ENCODE data around the gene CASP9.
"Not testable (repeated sequence)": the region's sequence is repeated elsewhere in the genome, so short reads cannot be mapped to it uniquely, and the experiment has no call there.

Gene CASP9

GRCh38 chr1:15466955-15467625 lies 56.9 kb downstream of the CASP9 start:
- FAIRE-seq = not testable (repeated sequence)

GRCh38 chr1:15465674-15466073 lies 58.3 kb downstream of the CASP9 start:
- no peak for FAIRE-seq

DNA sequence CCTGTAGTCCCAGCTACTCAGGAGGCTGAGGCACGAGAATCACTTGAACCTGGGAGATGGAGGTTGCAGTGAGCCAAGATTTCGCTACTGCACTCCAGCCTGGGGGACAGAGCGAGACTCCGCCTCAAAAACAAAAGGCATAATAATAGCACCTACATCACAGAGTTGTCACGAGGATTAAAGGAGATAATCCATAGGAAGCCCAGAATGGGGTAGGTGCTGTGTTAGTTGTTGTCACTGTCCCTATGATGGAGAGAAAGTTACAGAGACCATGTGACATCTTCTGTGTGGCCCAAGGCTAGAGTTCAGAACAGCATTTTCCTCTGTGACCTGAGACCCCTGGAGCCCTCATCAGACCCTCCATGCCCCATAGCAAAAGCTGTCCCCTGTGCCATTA lies 60.1 kb downstream of the CASP9 start:
- not testable (repeated sequence) for FAIRE-seq

- not testable (repeated sequence) for FAIRE-seq
These were observed 60.8 kb downstream of the CASP9 start for GRCh38 chr1:15463064-15463800.

DNA sequence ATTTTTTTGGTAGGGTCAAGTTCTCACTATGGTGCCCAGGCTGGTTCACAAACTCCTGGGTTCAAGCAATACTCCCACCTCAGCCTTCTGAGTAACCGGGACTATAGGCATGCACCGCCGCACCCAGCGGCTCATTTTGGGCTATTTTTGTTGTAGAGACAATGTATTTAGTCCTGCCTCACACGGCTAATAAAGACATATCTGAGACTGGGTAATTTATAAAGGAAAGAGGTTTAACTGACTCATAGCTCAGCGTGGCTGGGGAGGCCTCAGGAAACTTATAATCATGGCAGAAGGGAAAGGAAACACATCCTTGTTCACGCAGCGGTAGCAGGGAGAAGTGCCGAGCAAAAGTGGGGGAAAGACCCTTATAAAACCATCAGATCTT lies 63.3 kb downstream of the CASP9 start:
- no peak for FAIRE-seq

- no peak for FAIRE-seq
These were observed 64.0 kb downstream of the CASP9 start for GRCh38 chr1:15459771-15460707.

DNA sequence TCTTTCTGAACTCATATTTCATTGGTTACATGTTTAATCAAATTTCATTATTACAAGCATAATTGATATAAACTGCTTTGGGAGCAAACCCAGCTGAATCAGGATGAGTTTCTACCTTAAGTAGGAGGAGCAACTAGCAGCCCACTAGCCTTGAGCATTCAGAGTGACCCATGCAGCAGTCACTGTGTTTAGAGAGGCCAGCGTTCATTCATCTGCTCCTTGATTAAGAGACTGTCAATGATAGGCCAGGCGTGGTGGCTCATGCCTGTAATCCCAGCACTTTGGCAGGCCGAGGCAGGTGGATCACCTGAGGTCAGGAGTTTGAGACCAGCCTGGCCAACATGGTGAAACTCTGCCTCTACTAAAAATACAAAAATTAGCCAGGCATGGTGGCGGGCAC lies 65.6 kb downstream of the CASP9 start:
- FAIRE-seq = not testable (repeated sequence)

GRCh38 chr1:15457585-15457984 lies 66.4 kb downstream of the CASP9 start:
- no peak for FAIRE-seq

DNA sequence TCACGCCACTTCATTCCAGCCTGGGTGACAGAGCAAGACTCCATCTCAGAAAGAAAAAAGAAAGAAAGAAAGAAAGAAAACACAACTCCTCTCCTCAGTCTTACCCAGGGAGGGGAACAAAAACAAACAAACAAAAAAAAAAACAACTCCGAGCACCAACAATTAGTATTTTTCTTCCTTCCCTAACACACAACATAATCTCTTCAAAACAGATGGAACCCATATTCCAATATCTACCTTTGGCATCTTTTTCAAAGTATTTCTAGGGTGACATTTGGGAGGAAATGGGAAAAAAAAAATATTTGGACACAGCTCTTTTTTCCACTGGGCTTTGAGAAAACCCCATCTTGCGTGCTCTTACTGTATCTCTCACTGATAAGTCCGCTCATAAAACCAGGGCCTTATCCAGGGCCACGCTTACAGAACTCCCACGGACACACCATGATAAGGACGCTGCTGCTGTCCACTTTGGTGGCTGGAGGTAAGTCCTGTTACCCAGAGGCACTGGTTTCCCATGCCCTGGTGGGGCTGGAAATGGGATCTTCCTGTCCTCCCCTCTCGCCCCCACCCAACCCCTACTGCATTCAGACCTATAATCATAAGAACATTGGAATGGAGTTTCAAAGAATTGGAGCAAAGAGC lies 67.6 kb downstream of the CASP9 start, which contains the start of gene CELA2A:
Gene CELA2A, plus strand, starts transcription at position 420 of the 642 bp plus-strand sequence. Its CDS starts 22 bp downstream, at position 442.
- FAIRE-seq = no peak

DNA sequence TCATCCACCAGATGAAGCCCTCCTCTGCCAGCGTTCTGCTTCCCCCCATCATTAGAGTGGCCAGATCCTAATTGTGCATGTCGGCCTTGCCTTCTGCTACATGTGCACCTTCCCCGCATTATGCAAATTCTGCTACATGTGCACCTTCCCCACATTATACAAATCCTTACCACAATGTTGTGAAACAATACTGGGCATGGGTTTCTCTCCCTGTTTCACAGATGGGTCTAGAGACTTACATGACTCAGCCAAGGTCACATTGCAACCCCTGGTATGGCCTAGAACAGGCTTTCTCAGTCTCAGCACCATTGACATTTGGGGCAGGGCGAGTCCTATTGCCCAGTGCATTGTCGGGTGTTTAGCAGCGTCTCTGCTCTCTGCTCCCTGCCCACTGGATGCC lies 68.5 kb downstream of the CASP9 start:
- FAIRE-seq = no peak

- no peak for FAIRE-seq
These were observed 69.8 kb downstream of the CASP9 start for GRCh38 chr1:15454256-15454655.

GRCh38 chr1:15453734-15454133 lies 70.3 kb downstream of the CASP9 start:
- no peak for FAIRE-seq

DNA sequence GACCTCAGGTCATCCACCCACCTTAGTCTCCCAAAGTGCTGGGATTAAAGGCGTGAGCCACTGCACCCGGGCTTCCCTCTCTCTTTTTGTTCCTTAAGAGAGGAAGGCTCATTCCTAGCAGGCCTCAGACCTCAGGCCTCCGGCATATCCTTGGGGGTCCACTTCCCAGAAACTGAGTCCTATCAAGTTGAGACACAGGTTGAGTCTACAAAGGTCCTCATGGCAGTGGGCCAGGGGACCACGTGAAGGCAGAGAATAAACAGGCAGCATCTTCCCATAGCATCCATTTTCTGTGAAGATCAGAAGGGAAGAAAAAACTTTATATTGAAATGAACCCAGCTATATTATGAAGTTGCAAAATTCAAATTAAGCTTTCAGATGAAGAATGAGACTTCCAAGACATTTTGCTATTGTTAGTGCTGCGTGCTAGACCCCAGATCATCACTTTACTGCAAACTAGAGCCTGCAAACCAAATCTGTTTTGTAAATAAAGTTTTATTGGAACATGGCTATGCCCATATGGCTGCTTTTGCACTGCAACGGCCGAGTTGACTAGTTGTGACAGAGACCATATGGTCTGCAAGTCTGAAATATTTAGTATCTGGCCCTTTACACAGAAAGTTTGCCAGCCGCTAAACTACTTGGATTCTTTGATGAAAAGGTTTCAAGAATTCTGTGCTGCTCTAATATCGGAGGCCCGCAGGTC lies 71.0 kb downstream of the CASP9 start:
- FAIRE-seq = no peak

- no peak for FAIRE-seq
These were observed 71.8 kb downstream of the CASP9 start for GRCh38 chr1:15452216-15452615.

GRCh38 chr1:15451014-15451722 lies 72.8 kb downstream of the CASP9 start:
- no peak for FAIRE-seq

- FAIRE-seq = no peak
These were observed 74.4 kb downstream of the CASP9 start for GRCh38 chr1:15449567-15449966.

- FAIRE-seq = no peak
These were observed 75.0 kb downstream of the CASP9 start for GRCh38 chr1:15448877-15449462.

DNA sequence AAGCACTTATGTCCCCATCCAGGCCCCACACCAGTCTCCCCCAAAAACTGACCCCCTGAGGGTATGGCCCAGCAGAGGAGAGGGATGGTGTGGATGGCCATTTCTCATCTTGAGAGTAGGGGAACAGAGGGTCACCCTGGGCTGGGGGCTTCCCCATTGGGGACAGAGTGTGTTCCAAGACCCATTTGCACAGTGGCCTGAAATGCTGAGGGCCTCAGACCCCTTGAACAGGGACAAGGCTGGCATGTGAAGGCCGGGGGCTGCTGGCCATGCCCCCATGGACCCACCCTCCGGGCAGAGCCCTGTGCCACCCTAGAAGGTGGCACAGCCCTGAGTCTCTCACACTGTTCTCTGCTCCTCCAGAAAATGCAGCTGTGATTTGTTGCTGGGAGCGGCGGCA lies 77.8 kb downstream of the CASP9 start:
- FAIRE-seq = no peak

DNA sequence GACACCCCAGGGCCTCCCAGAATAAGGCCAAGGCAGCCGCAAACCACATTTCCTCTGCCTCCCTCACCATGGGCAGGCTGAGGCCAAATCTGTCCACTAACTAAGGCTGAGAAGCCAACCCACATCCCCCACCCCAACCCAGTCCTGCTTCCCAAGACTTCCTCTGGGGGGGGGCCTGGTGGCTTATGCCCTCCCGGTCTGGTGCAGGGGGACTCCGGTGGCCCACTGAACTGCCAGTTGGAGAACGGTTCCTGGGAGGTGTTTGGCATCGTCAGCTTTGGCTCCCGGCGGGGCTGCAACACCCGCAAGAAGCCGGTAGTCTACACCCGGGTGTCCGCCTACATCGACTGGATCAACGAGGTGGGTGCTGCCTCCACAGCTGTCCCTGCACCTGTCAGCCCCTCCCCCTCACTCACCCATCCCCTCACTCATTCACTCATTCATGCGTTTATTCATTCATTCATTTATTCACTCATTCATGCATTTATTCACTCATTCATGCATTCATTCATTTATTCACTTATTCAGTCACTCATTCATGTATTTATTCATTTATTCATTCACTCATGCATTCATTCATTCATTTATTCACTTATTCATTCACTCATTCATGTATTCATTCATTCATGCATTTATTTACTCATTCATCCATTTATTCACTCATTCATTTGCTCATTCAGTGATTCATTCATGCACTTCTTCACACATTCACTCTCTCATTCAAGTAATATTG lies 78.5 kb downstream of the CASP9 start:
- no peak for FAIRE-seq

Data from TTC549 (cell line).